Measurements from ENCODE around the gene CAPN9.

The CAPN9 gene

DNA sequence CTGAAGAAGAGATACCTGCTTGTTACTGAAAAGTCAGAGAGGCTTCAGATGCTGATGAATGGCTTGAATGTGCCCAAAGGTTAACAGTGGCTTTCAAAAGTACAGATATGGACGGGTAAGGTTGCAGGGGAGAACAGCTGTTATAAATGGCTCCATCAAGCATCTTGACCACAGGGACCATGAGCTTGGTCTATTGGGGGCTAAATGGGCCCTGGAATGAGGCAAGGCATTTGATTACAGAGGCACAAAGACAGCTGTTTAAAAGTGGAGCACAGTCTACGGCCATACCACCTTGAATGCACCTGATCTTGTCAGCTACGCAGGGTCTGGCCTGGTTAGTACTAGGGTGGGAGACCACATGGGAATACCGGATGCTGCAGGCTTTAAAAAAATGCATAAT lies 72.8 kb downstream of the CAPN9 start:
- FAIRE-seq (no peak), DNase-seq (ENCODE audit: insufficient read length, low spot score) (no peak)
- TF ChIP-seq SPI1 (IDR thresholded peaks at IDR 0.05; ENCODE audit: low read depth, low read length) (no peak), POU2F2 (IDR thresholded peaks at IDR 0.05; ENCODE audit: low read depth, low read length) (no peak), POLR2AphosphoS5 (IDR thresholded peaks at IDR 0.05; ENCODE audit: low read depth, low read length) (no peak), TAF1 (IDR thresholded peaks at IDR 0.05; ENCODE audit: low read depth, low read length) (no peak), PAX5 (IDR thresholded peaks at IDR 0.05; ENCODE audit: insufficient read depth, low read length, severe bottlenecking) (no peak)

DNA sequence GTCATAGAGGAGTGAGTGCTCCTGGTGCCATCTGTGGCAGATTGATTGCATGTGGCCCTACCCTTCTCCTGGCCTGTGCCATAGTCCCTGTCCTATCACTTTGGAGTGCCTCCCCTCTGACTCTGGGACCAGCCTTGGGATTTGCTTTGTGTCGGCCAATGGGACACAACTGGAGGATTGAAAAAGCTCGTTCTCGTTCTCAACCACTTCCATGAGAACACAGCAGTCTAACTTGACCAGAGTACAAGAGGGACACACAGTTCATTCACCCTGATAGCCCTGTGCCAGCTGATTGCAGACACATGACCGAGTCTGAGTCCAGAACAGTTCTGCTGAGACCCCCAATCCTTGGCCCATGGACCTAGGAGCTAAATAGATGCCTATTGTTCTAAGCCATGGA lies 73.4 kb downstream of the CAPN9 start:
- FAIRE-seq (no peak), DNase-seq (ENCODE audit: insufficient read length, low spot score) (no peak)
- TF ChIP-seq POLR2AphosphoS5 (IDR thresholded peaks at IDR 0.05; ENCODE audit: low read depth, low read length) (no peak), SPI1 (IDR thresholded peaks at IDR 0.05; ENCODE audit: low read depth, low read length) (no peak), POU2F2 (IDR thresholded peaks at IDR 0.05; ENCODE audit: low read depth, low read length) (no peak), POLR2A (IDR thresholded peaks at IDR 0.05; ENCODE audit: low read depth, low read length) (no peak), TAF1 (IDR thresholded peaks at IDR 0.05; ENCODE audit: low read depth, low read length) (no peak), PAX5 (IDR thresholded peaks at IDR 0.05; ENCODE audit: insufficient read depth, low read length, severe bottlenecking) (no peak)

DNA sequence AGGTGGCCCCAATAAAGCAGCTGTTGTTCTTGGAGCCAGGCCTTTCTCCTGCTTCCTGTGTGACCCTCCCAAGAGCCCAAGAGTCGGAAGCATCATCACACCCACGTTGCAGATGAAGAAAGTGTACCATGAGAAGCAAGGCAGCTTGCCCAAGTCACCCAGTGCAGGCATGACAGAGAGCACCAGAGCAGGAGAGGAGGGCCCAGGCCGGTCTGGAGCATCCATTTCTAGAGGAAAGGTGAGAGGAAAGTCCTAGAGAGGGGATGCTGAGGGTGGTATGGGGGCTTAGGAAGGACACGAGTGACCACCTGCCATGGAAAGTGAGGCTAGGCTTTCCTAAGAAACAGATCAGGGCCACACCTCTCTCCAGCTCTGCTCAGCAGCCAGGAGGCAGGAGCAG lies 74.2 kb downstream of the CAPN9 start:
- DNase-seq (ENCODE audit: insufficient read length, low spot score): no peak
- no peak for FAIRE-seq
- TF ChIP-seq PAX5 (IDR thresholded peaks at IDR 0.05; ENCODE audit: insufficient read depth, low read length, severe bottlenecking) (no peak), POLR2A (IDR thresholded peaks at IDR 0.05; ENCODE audit: low read depth, low read length) (no peak), TAF1 (IDR thresholded peaks at IDR 0.05; ENCODE audit: low read depth, low read length) (no peak), POU2F2 (IDR thresholded peaks at IDR 0.05; ENCODE audit: low read depth, low read length) (no peak), SPI1 (IDR thresholded peaks at IDR 0.05; ENCODE audit: low read depth, low read length) (no peak), POLR2AphosphoS5 (IDR thresholded peaks at IDR 0.05; ENCODE audit: low read depth, low read length) (no peak)

DNA sequence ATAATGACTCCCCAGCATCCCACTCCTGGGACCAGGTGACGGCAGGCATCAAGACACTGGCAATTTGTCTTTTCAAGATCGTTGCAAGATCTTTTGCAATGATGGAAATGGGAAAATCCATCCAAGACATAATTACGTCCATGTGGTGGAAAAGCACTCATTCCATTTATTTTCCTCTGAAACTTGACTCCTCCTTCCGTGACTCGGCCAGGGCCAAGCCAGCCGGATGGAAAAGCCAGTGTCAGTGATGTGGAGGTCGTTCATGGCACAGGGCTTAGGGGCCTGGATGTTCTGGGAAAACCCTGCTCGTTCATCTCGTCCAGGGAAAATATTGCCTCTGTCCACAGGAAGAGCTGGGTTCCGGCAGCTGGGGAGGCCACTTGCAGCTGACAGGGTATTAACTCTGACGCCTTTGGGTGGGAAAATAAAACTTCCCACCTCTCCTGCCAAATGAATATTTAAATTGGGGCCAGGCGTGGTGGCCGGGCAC lies 74.9 kb downstream of the CAPN9 start:
- TF ChIP-seq POLR2AphosphoS5 (IDR thresholded peaks at IDR 0.05; ENCODE audit: low read depth, low read length) (no peak), SPI1 (IDR thresholded peaks at IDR 0.05; ENCODE audit: low read depth, low read length) (no peak), TAF1 (IDR thresholded peaks at IDR 0.05; ENCODE audit: low read depth, low read length) (no peak)
- FAIRE-seq (no peak), DNase-seq (ENCODE audit: insufficient read length, low spot score) (no peak)

DNA sequence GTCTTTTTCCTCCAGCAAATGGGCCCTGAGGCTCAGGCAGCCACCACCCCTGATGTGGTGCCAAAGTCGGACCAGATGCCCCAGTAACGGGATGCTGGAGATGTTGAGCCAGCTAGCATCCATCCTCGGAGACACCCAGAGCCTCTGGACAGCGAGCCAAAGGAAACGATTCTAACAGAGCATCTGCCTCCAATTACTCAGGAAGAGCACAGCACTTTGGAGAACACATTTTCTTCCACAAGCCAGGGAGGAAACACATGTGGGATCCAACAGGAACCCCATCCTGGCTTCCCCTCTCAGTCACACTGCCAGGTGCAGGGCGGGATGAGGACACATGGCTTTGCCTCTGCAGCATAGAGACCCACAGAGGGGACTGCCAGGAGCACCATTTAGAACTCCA lies 76.2 kb downstream of the CAPN9 start:
- FAIRE-seq: no peak
- DNase-seq (ENCODE audit: insufficient read length, low spot score): no peak
- TF ChIP-seq POLR2AphosphoS5 (IDR thresholded peaks at IDR 0.05; ENCODE audit: low read depth, low read length) (no peak), PAX5 (IDR thresholded peaks at IDR 0.05; ENCODE audit: insufficient read depth, low read length, severe bottlenecking) (no peak), POU2F2 (IDR thresholded peaks at IDR 0.05; ENCODE audit: low read depth, low read length) (no peak), POLR2A (IDR thresholded peaks at IDR 0.05; ENCODE audit: low read depth, low read length) (no peak), SPI1 (IDR thresholded peaks at IDR 0.05; ENCODE audit: low read depth, low read length) (no peak), TAF1 (IDR thresholded peaks at IDR 0.05; ENCODE audit: low read depth, low read length) (no peak)

DNA sequence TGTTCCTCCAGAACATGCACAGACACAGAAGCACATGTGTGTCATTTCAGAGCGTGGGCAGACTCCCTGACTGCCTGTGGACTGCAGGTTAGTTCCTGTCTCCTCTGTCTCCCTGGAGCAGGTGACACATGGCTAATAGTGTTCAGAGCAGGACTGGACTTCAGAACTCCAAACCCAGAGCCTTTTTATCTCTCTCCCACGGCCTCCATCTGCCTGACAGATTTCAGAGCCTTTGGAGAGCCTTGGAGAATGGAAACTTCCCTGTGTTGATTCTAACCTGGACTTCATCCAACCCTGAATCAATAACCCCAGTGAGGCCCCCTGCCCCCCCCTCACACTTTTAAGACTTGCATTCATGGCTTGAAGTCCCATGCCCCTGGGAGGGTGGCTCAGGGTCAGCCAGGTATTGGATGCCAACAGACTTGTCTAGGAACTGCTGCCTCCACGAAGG lies 76.8 kb downstream of the CAPN9 start:
- no peak for DNase-seq (ENCODE audit: insufficient read length, low spot score)
- TF ChIP-seq POU2F2 (IDR thresholded peaks at IDR 0.05; ENCODE audit: low read depth, low read length) (no peak), TAF1 (IDR thresholded peaks at IDR 0.05; ENCODE audit: low read depth, low read length) (no peak), PAX5 (IDR thresholded peaks at IDR 0.05; ENCODE audit: insufficient read depth, low read length, severe bottlenecking) (no peak), POLR2AphosphoS5 (IDR thresholded peaks at IDR 0.05; ENCODE audit: low read depth, low read length) (no peak), SPI1 (IDR thresholded peaks at IDR 0.05; ENCODE audit: low read depth, low read length) (no peak), POLR2A (IDR thresholded peaks at IDR 0.05; ENCODE audit: low read depth, low read length) (no peak)
- FAIRE-seq: no peak

DNA sequence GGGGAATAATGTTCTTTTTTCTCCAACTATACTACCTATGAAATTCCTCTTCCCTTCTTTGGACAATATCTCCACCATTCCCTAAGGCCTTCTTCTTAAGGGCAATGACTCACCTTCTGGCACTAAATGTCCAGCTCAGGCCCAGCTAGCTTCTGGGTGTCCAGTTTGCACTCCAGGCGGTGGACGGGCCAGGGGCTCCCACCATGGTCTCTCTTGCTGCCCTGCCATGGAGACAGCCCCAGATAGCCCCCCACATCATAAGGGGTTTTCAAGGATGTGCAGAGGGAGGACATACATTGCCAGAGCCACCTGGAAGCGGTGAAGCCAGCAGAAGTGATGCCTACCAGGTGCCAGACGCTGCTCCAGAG lies 77.3 kb downstream of the CAPN9 start:
- TF ChIP-seq TAF1 (IDR thresholded peaks at IDR 0.05; ENCODE audit: low read depth, low read length) (no peak), POLR2A (IDR thresholded peaks at IDR 0.05; ENCODE audit: low read depth, low read length) (no peak), POLR2AphosphoS5 (IDR thresholded peaks at IDR 0.05; ENCODE audit: low read depth, low read length) (no peak), PAX5 (IDR thresholded peaks at IDR 0.05; ENCODE audit: insufficient read depth, low read length, severe bottlenecking) (no peak), SPI1 (IDR thresholded peaks at IDR 0.05; ENCODE audit: low read depth, low read length) (no peak), POU2F2 (IDR thresholded peaks at IDR 0.05; ENCODE audit: low read depth, low read length) (no peak)
- FAIRE-seq (no peak), DNase-seq (ENCODE audit: insufficient read length, low spot score) (no peak)

DNA sequence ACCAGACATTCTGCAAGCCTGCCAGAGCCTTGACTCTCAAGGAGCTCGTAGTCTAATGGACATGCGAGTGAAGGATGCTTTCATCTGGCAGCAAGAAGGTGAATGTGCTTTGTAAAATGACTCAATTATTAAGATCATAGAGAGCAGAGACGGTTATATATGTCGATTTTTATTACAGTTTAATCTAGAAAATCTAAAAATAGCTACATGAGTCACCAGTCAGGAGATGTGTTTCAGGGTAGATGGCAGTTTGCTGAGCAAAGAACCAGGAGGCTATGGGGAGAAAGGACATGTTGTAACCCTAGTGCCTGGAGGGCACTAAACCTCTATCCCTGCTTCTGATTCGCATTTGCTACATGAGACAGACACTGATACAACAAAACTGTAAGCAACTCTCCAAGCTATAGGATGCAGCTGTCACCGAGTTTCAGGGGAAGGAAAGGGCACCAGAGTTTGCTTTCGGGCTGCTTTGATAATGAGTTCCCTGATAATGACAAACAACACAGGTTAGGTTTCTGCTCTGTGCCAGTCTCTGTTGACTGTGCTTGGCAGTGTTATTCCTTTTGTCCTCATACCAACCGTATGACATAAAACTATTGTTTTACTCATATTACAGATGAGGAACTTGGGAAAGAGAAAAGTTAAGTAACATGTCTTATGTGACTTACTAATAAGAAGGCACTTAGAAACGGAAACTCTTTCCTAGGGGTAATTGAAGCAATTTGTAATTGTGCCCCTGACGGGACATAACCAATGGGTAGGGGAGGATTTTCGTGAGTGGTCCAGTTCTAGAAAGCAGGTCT lies 77.9 kb downstream of the CAPN9 start:
- FAIRE-seq: no peak
- no peak for DNase-seq (ENCODE audit: insufficient read length, low spot score)
- TF ChIP-seq PAX5 (IDR thresholded peaks at IDR 0.05; ENCODE audit: insufficient read depth, low read length, severe bottlenecking) (no peak), POLR2AphosphoS5 (IDR thresholded peaks at IDR 0.05; ENCODE audit: low read depth, low read length) (no peak), SPI1 (IDR thresholded peaks at IDR 0.05; ENCODE audit: low read depth, low read length) (no peak), POU2F2 (IDR thresholded peaks at IDR 0.05; ENCODE audit: low read depth, low read length) (no peak), POLR2A (IDR thresholded peaks at IDR 0.05; ENCODE audit: low read depth, low read length) (no peak), TAF1 (IDR thresholded peaks at IDR 0.05; ENCODE audit: low read depth, low read length) (no peak)

DNA sequence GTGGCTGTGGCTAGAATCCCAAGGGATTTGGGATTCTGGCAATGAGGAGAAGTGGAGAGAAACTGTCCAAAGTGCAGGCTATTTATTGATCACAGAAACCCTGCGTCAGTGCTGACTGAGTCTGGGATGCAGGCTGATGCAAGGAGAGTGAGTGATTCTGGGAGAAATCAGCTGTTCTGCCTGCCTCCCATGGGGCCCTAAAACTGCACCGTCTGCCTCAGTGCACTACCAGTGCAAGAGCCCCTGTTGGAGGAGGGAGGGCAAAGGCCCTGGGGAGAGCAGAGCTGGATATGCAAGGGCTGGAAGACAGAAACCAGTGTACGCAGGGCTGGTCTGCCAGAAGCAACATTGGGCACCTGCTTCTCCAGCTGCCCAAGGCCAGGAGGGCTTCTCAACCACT lies 78.6 kb downstream of the CAPN9 start:
- TF ChIP-seq POU2F2 (IDR thresholded peaks at IDR 0.05; ENCODE audit: low read depth, low read length): no peak
- TF ChIP-seq POLR2A (IDR thresholded peaks at IDR 0.05; ENCODE audit: low read depth, low read length): no peak
- TF ChIP-seq PAX5 (IDR thresholded peaks at IDR 0.05; ENCODE audit: insufficient read depth, low read length, severe bottlenecking): no peak
- TF ChIP-seq TAF1 (IDR thresholded peaks at IDR 0.05; ENCODE audit: low read depth, low read length): no peak
- TF ChIP-seq POLR2AphosphoS5 (IDR thresholded peaks at IDR 0.05; ENCODE audit: low read depth, low read length): no peak
- no peak for TF ChIP-seq SPI1 (IDR thresholded peaks at IDR 0.05; ENCODE audit: low read depth, low read length)
- DNase-seq (ENCODE audit: insufficient read length, low spot score) (no peak), FAIRE-seq (no peak)

All from GM12891 (cell line).